Measurements from ENCODE around the gene FAM107B.

Gene FAM107B

GRCh38 chr10:14560791-14561765, 213.6 kb downstream of the FAM107B start:
- TF ChIP-seq, protein P1, sequence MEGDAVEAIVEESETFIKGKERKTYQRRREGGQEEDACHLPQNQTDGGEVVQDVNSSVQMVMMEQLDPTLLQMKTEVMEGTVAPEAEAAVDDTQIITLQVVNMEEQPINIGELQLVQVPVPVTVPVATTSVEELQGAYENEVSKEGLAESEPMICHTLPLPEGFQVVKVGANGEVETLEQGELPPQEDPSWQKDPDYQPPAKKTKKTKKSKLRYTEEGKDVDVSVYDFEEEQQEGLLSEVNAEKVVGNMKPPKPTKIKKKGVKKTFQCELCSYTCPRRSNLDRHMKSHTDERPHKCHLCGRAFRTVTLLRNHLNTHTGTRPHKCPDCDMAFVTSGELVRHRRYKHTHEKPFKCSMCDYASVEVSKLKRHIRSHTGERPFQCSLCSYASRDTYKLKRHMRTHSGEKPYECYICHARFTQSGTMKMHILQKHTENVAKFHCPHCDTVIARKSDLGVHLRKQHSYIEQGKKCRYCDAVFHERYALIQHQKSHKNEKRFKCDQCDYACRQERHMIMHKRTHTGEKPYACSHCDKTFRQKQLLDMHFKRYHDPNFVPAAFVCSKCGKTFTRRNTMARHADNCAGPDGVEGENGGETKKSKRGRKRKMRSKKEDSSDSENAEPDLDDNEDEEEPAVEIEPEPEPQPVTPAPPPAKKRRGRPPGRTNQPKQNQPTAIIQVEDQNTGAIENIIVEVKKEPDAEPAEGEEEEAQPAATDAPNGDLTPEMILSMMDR (IDR thresholded peaks at IDR 0.05): no peak
- H3K4me3 ChIP-seq: no peak overlapping the region
- H3K27ac ChIP-seq: no peak overlapping the region
- no peak for DNase-seq (ENCODE audit: low spot score)

DNA sequence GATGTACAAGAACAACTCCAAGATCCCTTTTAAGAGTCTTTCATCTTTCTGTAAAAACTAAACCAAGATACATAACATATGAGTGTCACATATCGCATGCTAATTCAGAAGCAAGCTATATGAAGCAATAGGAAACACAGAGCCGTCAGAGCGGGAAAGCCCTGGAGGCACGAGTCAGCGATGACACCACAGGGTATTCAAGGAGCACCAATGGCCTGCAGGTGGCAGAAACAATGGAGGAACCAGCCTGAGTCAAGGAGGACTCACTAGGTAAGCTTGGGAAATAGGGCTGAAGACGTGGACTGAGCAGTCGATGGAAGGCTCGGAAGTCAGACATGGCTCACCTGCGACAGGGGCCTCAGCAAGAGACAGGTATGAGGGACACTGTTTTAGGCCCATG, 214.4 kb downstream of the FAM107B start:
- no peak overlapping the region for H3K4me3 ChIP-seq
- no peak overlapping the region for H3K27ac ChIP-seq
- DNase-seq (ENCODE audit: low spot score): no peak
- TF ChIP-seq, protein P1 (IDR thresholded peaks at IDR 0.05): no peak

GRCh38 chr10:14558025-14558424, 216.7 kb downstream of the FAM107B start:
- TF ChIP-seq, protein P1 (IDR thresholded peaks at IDR 0.05): no peak
- Histone ChIP-seq H3K4me3 (no peak overlapping the region), H3K27ac (no peak overlapping the region)
- no peak for DNase-seq (ENCODE audit: low spot score)

DNA sequence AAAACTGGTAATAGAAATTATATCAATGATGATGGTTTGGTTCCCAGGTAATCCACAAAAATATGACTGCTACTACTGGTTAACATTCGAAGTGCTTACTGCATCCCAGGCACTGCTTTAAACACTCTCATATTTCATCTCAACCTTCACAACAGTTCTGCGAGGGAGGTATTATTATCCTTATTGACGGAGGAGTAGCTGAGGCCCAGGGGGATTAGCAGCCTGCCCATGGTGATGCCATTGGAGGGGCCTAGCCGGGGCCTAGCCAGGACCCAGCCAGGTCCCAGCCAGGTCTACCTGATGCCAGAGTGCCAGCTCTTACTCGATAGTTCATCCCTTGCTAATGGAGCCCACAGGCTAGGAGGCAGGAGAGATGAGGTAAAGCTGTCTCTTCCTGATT, 217.1 kb downstream of the FAM107B start:
- Histone ChIP-seq H3K4me3 (no peak overlapping the region), H3K27ac (no peak overlapping the region)
- DNase-seq (ENCODE audit: low spot score): no peak
- TF ChIP-seq, protein P1 (IDR thresholded peaks at IDR 0.05): no peak

- H3K4me3 ChIP-seq: no peak overlapping the region
- peak overlapping the region; percentile 24 to 33 for H3K27ac ChIP-seq
- TF ChIP-seq, protein P1 (IDR thresholded peaks at IDR 0.05): no peak
- no peak for DNase-seq (ENCODE audit: low spot score)
Measured at GRCh38 chr10:14556285-14556956, 218.3 kb downstream of the FAM107B start.

GRCh38 chr10:14555807-14556206, 218.9 kb downstream of the FAM107B start:
- peak overlapping the region; percentile 24 to 33 for H3K27ac ChIP-seq
- TF ChIP-seq, protein P1 (IDR thresholded peaks at IDR 0.05): no peak
- H3K4me3 ChIP-seq: no peak overlapping the region
- DNase-seq (ENCODE audit: low spot score): no peak

Measured in coronary artery (tissue), 2 donors.